Neural cell (in vitro differentiated cells): Measurements from ENCODE around the gene ZNF22. TPM values are rescaled to one million over a fixed set of nuclear protein-coding genes. Genes with fewer than 3 reads are reported as not detected.

ENCODE experiments used
- H2AFZ ChIP-seq: fragments of 200-600, 300-800 bp; sonication (generic), shearing (Covaris generic); 2 replicates; pipeline ENCODE4 v1.6.0; 2014; ENCODE audit warnings: low read depth, mild to moderate bottlenecking, antibody characterized with exemption, low read length, moderate library complexity
- H3F3A ChIP-seq: fragments of 200-600 bp; shearing (Covaris generic); 2 replicates; pipeline ENCODE4 v1.6.1; 2016; ENCODE audit warnings: mild to moderate bottlenecking, moderate library complexity, mixed read lengths, antibody characterized with exemption, low read length; ENCODE audit not compliant: insufficient read depth, poor library complexity, severe bottlenecking
- H3K27ac ChIP-seq: fragments of 200-600, 300-800 bp; sonication (generic), shearing (Covaris generic); 2 replicates; pipeline ENCODE4 v1.5.1; 2014; ENCODE audit warnings: mild to moderate bottlenecking, low read length, moderate library complexity
- H3K27me3 ChIP-seq: fragments of 300-800, 200-600 bp; sonication (generic), shearing (Covaris generic); 2 replicates; pipeline ENCODE4 v1.6.0; 2014; ENCODE audit warnings: mild to moderate bottlenecking, low read depth, low read length, moderate library complexity; ENCODE audit not compliant: insufficient read depth
- H3K36me3 ChIP-seq: fragments of 300-800, 200-600 bp; sonication (generic), shearing (Covaris generic); 2 replicates; pipeline ENCODE4 v1.5.1; 2014; ENCODE audit warnings: mild to moderate bottlenecking, antibody characterized with exemption, low read length, moderate library complexity; ENCODE audit not compliant: insufficient read depth
- H3K4me2 ChIP-seq: fragments of 300-800, 200-600 bp; sonication (generic), shearing (Covaris generic); 2 replicates; pipeline ENCODE4 v1.6.0; 2014; ENCODE audit warnings: mild to moderate bottlenecking, low read length
- H3K4me3 ChIP-seq: fragments of 300-800, 200-600 bp; sonication (generic), shearing (Covaris generic); 2 replicates; pipeline ENCODE4 v1.5.1; 2014; ENCODE audit warnings: mild to moderate bottlenecking, low read length, moderate library complexity
- H3K79me2 ChIP-seq: fragments of 200-600 bp; shearing (Covaris generic); replicated peaks from 2 replicates; pipeline ENCODE4 v1.6.0; 2014; ENCODE audit warnings: mild to moderate bottlenecking, low read length, moderate library complexity; ENCODE audit not compliant: insufficient read depth
- H3K9ac ChIP-seq: fragments of 300-800, 200-600 bp; sonication (generic), shearing (Covaris generic); 2 replicates; pipeline ENCODE4 v1.6.1; 2016; ENCODE audit warnings: mild to moderate bottlenecking, low read length, mixed read lengths
- H3K9me2 ChIP-seq: fragments of 200-600 bp; shearing (Covaris generic); 2 replicates; pipeline ENCODE4 v1.6.1; 2016; ENCODE audit warnings: mild to moderate bottlenecking, low read length, mixed read lengths; ENCODE audit not compliant: insufficient read depth
- H3K9me3 ChIP-seq: fragments of 200-600, 300-800 bp; sonication (generic), shearing (Covaris generic); 2 replicates; pipeline ENCODE4 v1.6.1; 2016; ENCODE audit warnings: mild to moderate bottlenecking, mixed run types, low read length, moderate library complexity, mixed read lengths
- H4K20me1 ChIP-seq: fragments of 200-600 bp; shearing (Covaris generic); 2 replicates; pipeline ENCODE4 v1.6.1; 2016; ENCODE audit warnings: mild to moderate bottlenecking, mixed run types; ENCODE audit not compliant: insufficient read depth
- EP300 ChIP-seq: fragments of 450-650 bp; conservative IDR thresholded peaks from 2 replicates; pipeline ENCODE4 v1.6.1; 2014; ENCODE audit warnings: antibody characterized with exemption, mild to moderate bottlenecking, moderate library complexity; ENCODE audit not compliant: poor library complexity, severe bottlenecking
- EZH2 ChIP-seq: fragments of 200-600, 300-800 bp; shearing (Covaris generic), sonication (generic); IDR thresholded peaks from 2 replicates; pipeline ENCODE4 v1.6.1; 2014; ENCODE audit warnings: antibody characterized with exemption, low read length, borderline replicate concordance, mild to moderate bottlenecking; ENCODE audit not compliant: insufficient read depth, poor library complexity, severe bottlenecking
- MXI1 ChIP-seq: fragments of 450-650 bp; conservative IDR thresholded peaks from 2 replicates; pipeline ENCODE4 v1.6.1; 2014; ENCODE audit warnings: antibody characterized with exemption, mild to moderate bottlenecking; ENCODE audit not compliant: poor library complexity, severe bottlenecking
- POLR2AphosphoS5 ChIP-seq: IDR thresholded peaks from 2 replicates; pipeline ENCODE4 v1.6.1; 2012
- RAD21 ChIP-seq: fragments of 450-650 bp; conservative IDR thresholded peaks from 2 replicates; pipeline ENCODE4 v1.6.1; 2014; ENCODE audit warnings: antibody characterized with exemption, mild to moderate bottlenecking, moderate library complexity
- SMC3 ChIP-seq: fragments of 450-650 bp; conservative IDR thresholded peaks from 2 replicates; pipeline ENCODE4 v1.6.1; 2014; ENCODE audit warnings: antibody characterized with exemption, mild to moderate bottlenecking, moderate library complexity; ENCODE audit not compliant: poor library complexity
- TAF1 ChIP-seq: IDR thresholded peaks from 2 replicates; pipeline ENCODE4 v1.6.1; 2012; ENCODE audit warnings: low read depth
- polyA plus RNA-seq: library from polyadenylated mRNA; depleted of rRNA; stranded (reverse); fragments of >200 nt; gene quantifications from 2 replicates; pipeline ENCODE4 v1.2.3, GENCODE V29; 2014
- TF ChIP-seq, protein P1 (sequence below): IDR thresholded peaks from 2 replicates; pipeline ENCODE4 v1.6.1; 2012; ENCODE audit warnings: borderline replicate concordance
- TF ChIP-seq, protein P2 (sequence below): fragments of 450-650 bp; IDR thresholded peaks from 2 replicates; pipeline ENCODE4 v1.5.1; 2014; ENCODE audit warnings: antibody characterized with exemption, mild to moderate bottlenecking, moderate library complexity; ENCODE audit not compliant: poor library complexity, severe bottlenecking

ZNF22 gene
- polyA plus RNA-seq, 1 donor from 2014 or later, result 32.9 TPM

DNA sequence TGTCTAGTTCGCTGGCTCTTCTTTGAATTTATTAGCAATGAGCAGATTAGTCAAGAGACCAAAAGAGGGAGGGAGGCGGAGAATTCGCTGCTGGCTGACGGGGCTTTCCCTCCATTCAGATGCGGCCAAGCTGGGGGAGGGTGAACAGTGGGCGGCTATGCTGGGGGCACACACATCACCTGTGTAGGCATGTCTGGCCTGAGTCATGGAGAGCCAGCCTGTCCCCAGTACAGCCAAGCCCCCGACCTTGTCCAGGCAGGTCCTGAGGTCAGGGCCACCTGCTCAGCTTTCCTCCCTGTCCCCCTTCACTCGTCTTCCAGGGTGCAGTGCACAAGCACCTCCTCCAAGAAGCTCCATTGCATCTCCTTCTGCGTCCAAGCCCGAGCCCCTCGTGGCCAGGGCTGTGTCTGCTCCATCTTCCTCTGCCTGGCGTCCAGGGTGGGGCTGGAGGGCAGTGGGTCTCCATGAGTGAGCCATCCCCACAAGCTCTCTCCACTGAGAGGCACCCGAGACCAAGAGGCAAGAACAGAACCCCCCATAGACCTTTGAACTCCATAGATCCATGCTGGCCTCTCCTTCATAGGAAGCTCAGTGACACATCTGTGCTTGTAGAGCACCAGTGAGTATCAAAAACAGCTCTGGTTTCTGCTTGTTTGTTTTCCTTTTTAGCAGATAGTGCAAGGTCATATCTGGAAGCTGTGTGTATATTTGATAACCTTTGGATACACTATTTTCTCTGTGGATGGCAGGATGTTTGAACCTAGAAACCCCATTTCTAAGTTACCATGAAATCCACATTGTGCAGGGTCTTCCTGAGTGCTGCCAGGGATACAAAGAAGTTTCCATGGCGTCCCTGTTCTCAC, 20.2 kb upstream of the ZNF22 start:
- Histone ChIP-seq H3K79me2 (no peaks in the 10 kb centered on the region), H3K9me3 (no peaks in the 10 kb centered on the region), H3K4me3 (no peak overlapping the region), H3K36me3 (no peaks in the 10 kb centered on the region), H2AFZ (no peak overlapping the region), H3K27ac (no peak overlapping the region), H3F3A (no peaks in the 10 kb centered on the region), H3K9ac (no peak overlapping the region), H3K4me2 (no peak overlapping the region), H4K20me1 (no peaks in the 10 kb centered on the region), H3K9me2 (no peaks in the 10 kb centered on the region), H3K27me3 (no peaks in the 10 kb centered on the region)
- TF ChIP-seq MXI1 (no peak), RAD21 (no peak), EP300 (no peak), EZH2 (no peak), POLR2AphosphoS5 (no peak), TAF1 (no peak), SMC3 (no peak)
- TF ChIP-seq, protein P1, sequence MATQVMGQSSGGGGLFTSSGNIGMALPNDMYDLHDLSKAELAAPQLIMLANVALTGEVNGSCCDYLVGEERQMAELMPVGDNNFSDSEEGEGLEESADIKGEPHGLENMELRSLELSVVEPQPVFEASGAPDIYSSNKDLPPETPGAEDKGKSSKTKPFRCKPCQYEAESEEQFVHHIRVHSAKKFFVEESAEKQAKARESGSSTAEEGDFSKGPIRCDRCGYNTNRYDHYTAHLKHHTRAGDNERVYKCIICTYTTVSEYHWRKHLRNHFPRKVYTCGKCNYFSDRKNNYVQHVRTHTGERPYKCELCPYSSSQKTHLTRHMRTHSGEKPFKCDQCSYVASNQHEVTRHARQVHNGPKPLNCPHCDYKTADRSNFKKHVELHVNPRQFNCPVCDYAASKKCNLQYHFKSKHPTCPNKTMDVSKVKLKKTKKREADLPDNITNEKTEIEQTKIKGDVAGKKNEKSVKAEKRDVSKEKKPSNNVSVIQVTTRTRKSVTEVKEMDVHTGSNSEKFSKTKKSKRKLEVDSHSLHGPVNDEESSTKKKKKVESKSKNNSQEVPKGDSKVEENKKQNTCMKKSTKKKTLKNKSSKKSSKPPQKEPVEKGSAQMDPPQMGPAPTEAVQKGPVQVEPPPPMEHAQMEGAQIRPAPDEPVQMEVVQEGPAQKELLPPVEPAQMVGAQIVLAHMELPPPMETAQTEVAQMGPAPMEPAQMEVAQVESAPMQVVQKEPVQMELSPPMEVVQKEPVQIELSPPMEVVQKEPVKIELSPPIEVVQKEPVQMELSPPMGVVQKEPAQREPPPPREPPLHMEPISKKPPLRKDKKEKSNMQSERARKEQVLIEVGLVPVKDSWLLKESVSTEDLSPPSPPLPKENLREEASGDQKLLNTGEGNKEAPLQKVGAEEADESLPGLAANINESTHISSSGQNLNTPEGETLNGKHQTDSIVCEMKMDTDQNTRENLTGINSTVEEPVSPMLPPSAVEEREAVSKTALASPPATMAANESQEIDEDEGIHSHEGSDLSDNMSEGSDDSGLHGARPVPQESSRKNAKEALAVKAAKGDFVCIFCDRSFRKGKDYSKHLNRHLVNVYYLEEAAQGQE, result no peak
- TF ChIP-seq, protein P2, sequence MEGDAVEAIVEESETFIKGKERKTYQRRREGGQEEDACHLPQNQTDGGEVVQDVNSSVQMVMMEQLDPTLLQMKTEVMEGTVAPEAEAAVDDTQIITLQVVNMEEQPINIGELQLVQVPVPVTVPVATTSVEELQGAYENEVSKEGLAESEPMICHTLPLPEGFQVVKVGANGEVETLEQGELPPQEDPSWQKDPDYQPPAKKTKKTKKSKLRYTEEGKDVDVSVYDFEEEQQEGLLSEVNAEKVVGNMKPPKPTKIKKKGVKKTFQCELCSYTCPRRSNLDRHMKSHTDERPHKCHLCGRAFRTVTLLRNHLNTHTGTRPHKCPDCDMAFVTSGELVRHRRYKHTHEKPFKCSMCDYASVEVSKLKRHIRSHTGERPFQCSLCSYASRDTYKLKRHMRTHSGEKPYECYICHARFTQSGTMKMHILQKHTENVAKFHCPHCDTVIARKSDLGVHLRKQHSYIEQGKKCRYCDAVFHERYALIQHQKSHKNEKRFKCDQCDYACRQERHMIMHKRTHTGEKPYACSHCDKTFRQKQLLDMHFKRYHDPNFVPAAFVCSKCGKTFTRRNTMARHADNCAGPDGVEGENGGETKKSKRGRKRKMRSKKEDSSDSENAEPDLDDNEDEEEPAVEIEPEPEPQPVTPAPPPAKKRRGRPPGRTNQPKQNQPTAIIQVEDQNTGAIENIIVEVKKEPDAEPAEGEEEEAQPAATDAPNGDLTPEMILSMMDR, result no peak

DNA sequence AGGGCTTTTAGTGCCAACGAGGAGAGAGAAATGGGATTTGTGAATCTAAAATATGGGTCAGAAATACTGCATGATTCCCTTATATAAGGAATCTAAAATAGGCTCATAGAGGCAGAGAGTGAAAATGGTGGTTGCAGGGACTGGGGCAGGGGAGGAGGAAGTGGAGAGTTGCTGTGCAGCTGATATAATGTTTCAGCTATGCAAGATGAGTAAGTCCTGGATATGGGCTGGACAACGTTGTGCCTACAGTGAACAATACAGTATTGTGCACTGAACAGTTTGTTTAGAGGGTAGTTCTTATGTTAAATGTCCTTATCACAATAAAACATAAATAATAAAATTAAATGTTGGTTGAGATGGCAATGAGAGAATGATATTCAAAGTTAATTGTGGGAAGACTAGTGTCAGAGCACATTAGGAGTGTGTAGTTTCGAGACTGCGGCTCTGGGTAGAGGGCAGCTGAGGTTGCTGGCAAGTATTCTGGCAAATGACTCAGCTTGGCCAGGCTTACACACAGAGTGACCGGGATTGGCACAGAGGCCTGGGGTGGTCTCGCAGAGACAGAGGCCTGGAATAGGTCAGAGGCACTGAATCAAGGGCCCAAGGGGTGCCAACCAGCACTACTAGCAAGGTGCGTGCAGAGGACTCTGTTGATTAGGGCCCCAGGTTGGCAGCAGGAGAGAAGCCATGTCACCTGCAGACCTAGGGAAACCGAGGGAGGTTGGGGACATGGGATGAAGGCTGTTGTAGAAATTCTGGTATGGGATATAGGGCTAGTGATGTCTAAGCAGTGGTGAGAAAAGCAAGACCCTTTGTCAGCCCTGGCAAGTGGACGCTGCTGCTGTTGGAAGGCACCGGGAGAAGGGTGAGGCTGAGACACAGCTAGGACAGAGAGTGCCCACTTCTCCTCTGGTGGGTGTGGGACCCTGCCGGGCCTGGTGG, 19.3 kb upstream of the ZNF22 start:
- Histone ChIP-seq H3K79me2 (no peaks in the 10 kb centered on the region), H3K4me3 (no peak overlapping the region), H3K9ac (no peak overlapping the region), H3F3A (no peaks in the 10 kb centered on the region), H3K27me3 (no peaks in the 10 kb centered on the region), H3K9me2 (no peaks in the 10 kb centered on the region), H2AFZ (no peak overlapping the region), H4K20me1 (no peaks in the 10 kb centered on the region), H3K27ac (no peak overlapping the region), H3K9me3 (no peaks in the 10 kb centered on the region), H3K4me2 (no peak overlapping the region), H3K36me3 (no peaks in the 10 kb centered on the region)
- no peak for TF ChIP-seq MXI1
- TF ChIP-seq POLR2AphosphoS5, result no peak
- no peak for TF ChIP-seq TAF1
- no peak for TF ChIP-seq RAD21
- TF ChIP-seq, protein P1, result no peak
